ENCODE measurements around the gene CSTF2T.

The CSTF2T gene

DNA sequence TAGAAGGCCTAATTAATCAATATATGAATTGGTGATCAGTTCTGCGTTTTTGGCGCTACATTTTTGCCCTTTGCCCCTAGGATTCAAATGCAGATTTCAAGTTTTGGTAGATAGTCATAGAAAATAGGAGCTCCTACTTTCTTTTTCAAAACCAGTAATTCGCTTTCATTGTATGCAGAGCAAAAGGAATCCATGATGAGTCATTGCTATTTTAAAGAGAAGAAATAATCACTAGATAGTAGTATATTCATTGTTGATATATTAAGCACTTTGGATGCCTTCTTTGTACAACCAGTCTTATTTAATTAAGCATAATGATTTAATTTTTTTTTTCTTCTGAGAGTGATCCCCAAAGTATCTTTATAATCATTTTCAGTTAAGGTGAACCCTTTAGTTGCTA is 50.3 kb downstream of the CSTF2T start:
- no peak for DNase-seq (ENCODE audit: low read depth)

Measured in stimulated activated CD8-positive, alpha-beta memory T cell treated with anti-CD3 and anti-CD28 coated beads, Interleukin-15, amount 100 ng/mL, for 24 hours (primary cell).